ENCODE data around the gene MRPL24. TPM values are rescaled to one million over a fixed set of nuclear protein-coding genes. Genes with fewer than 3 reads are reported as not detected.

The MRPL24 gene
- total RNA-seq, 4 donors from 2014 or later = 45.0 to 74.4 (median 69.8) TPM

GRCh38 chr1:156704930-156705320 lies 36.0 kb downstream of the MRPL24 start:
- peak; percentile 73 for DNase-seq (ENCODE audit: low spot score)
- TF ChIP-seq CTCF (IDR thresholded peaks at IDR 0.05) = no peak
- peak; percentile 63 for ATAC-seq (ENCODE audit: low FRiP score)

- DNase-seq (ENCODE audit: low spot score) = no peak
- TF ChIP-seq CTCF (IDR thresholded peaks at IDR 0.05) = no peak
- no peak for ATAC-seq (ENCODE audit: low FRiP score)
These were observed 36.6 kb downstream of the MRPL24 start for GRCh38 chr1:156704166-156704711.

GRCh38 chr1:156703741-156704140 lies 37.1 kb downstream of the MRPL24 start:
- no peak for TF ChIP-seq CTCF (IDR thresholded peaks at IDR 0.05)
- ATAC-seq (ENCODE audit: low FRiP score) = no peak
- DNase-seq (ENCODE audit: low spot score) = no peak

GRCh38 chr1:156703336-156703735 lies 37.6 kb downstream of the MRPL24 start:
- no peak for DNase-seq (ENCODE audit: low spot score)
- ATAC-seq (ENCODE audit: low FRiP score) = no peak
- TF ChIP-seq CTCF (IDR thresholded peaks at IDR 0.05) = no peak

- no peak for ATAC-seq (ENCODE audit: low FRiP score)
- TF ChIP-seq CTCF (IDR thresholded peaks at IDR 0.05) = no peak
- no peak for DNase-seq (ENCODE audit: low spot score)
These were observed 40.0 kb downstream of the MRPL24 start for GRCh38 chr1:156700736-156701531.

- ATAC-seq (ENCODE audit: low FRiP score) (no peak), DNase-seq (ENCODE audit: low spot score) (no peak)
- TF ChIP-seq CTCF (IDR thresholded peaks at IDR 0.05) = no peak
These were observed 41.9 kb downstream of the MRPL24 start for GRCh38 chr1:156698995-156699394.

- ATAC-seq (ENCODE audit: low FRiP score) (no peak), DNase-seq (ENCODE audit: low spot score) (no peak)
- no peak for TF ChIP-seq CTCF (IDR thresholded peaks at IDR 0.05)
These were observed 43.4 kb downstream of the MRPL24 start for GRCh38 chr1:156697481-156697880.
